ENCODE data around the gene C12orf57. TPM values are rescaled to one million over a fixed set of nuclear protein-coding genes. Genes with fewer than 3 reads are reported as not detected.

C12orf57 gene
- total and polyA plus RNA-seq, 2 of the 8 experiments (the other 6 are each of a cell fraction or from before 2014, with no cell fraction given): 174 to 993 TPM

- TF ChIP-seq SAP30 (IDR thresholded peaks at IDR 0.05; ENCODE audit: insufficient read depth, insufficient replicate concordance, low read length): no peak
- TF ChIP-seq TEAD4 (IDR thresholded peaks at IDR 0.05; ENCODE audit: low read depth, low read length): no peak
- TF ChIP-seq EP300 (IDR thresholded peaks at IDR 0.05; ENCODE audit: borderline replicate concordance in 1 of 2, low read depth in 2 of 2, low read length in 2 of 2): no peak
- no peak for TF ChIP-seq MAFK (IDR thresholded peaks at IDR 0.05; ENCODE audit: low read depth, low read length)
- TF ChIP-seq HDAC6 (IDR thresholded peaks at IDR 0.05; ENCODE audit: low read depth, low read length): no peak
Measured at GRCh38 chr12:6919588-6919987, 24.2 kb upstream of the C12orf57 start (continued).

All from H1 (cell line).